PC-9 (cell line): Measurements from ENCODE around the gene ABAT.

Experiments
- EZH2 ChIP-seq: fragments of 200-600 bp; sonication (generic); IDR thresholded peaks from 2 replicates; pipeline ENCODE4 v1.8.0; 2017; ENCODE audit warnings: antibody characterized with exemption, low read depth
- TF ChIP-seq, protein P1 (sequence below): fragments of 200-600 bp; sonication (generic); conservative IDR thresholded peaks from 2 replicates; pipeline ENCODE4 v1.6.1; 2017; ENCODE audit warnings: mixed run types, antibody characterized with exemption, mild to moderate bottlenecking, moderate library complexity

DNA sequence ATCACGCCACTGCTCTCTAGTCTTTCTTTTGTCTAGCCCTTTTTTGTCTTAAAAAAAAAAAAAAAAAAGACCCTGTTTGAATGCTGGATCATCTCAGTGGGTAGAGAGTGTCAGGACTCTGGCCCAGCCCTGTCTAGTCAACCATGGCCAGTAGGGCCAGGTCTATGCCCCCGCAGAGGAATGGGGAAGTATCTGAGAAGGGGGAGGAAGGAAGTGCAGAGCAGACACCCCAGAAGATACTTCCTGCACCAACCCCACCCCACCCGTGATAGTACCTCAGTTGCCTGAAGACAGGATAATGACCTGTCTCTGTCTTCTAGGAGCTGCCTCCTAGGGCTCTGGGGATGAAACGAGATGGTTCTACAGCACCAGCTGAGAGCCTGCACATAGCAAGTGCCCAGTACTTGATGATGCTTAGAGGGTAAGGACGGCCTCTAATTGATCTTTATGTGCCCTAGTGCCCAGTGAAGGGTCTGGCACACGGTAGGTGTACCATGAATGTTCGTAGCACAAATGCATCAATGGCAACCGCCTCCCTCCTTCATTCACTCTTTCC is 55.4 kb downstream of the ABAT start:
- TF ChIP-seq, protein P1, sequence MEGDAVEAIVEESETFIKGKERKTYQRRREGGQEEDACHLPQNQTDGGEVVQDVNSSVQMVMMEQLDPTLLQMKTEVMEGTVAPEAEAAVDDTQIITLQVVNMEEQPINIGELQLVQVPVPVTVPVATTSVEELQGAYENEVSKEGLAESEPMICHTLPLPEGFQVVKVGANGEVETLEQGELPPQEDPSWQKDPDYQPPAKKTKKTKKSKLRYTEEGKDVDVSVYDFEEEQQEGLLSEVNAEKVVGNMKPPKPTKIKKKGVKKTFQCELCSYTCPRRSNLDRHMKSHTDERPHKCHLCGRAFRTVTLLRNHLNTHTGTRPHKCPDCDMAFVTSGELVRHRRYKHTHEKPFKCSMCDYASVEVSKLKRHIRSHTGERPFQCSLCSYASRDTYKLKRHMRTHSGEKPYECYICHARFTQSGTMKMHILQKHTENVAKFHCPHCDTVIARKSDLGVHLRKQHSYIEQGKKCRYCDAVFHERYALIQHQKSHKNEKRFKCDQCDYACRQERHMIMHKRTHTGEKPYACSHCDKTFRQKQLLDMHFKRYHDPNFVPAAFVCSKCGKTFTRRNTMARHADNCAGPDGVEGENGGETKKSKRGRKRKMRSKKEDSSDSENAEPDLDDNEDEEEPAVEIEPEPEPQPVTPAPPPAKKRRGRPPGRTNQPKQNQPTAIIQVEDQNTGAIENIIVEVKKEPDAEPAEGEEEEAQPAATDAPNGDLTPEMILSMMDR, result no peak
- no peak for TF ChIP-seq EZH2
